HG03064 (cell line): Measurements from ENCODE around the gene CCNI.
"Not testable (repeated sequence)": the region's sequence is repeated elsewhere in the genome, so short reads cannot be mapped to it uniquely, and the experiment has no call there.

Experiments used
- ATAC-seq: cut with Tn5 transposase; IDR thresholded peaks from one replicate; pipeline ENCODE4 v1.9.1; 2021; ENCODE audit warnings: low read depth; ENCODE audit not compliant: unreplicated experiment

Gene CCNI

GRCh38 chr4:77075869-77076799 is at the start of gene CCNI:
CCNI (minus strand) TSS chr4:77075989; CDS start chr4:77066362, 9,627 bp downstream.
- peak; percentile 62 for ATAC-seq

- no peak for ATAC-seq
These were observed 48.8 kb upstream of the CCNI start for GRCh38 chr4:77124576-77124975.

GRCh38 chr4:77123411-77123810 is 47.6 kb upstream of the CCNI start:
- ATAC-seq = no peak

GRCh38 chr4:77122656-77123055 is 46.9 kb upstream of the CCNI start:
- no peak for ATAC-seq

GRCh38 chr4:77121736-77122240 is 46.0 kb upstream of the CCNI start:
- no peak for ATAC-seq

- no peak for ATAC-seq
These were observed 45.2 kb upstream of the CCNI start for GRCh38 chr4:77120886-77121508.

- ATAC-seq = no peak
These were observed 41.9 kb upstream of the CCNI start for GRCh38 chr4:77117721-77118120.

- ATAC-seq = no peak
These were observed 37.3 kb upstream of the CCNI start for GRCh38 chr4:77113069-77113468.

GRCh38 chr4:77110730-77111129 is 34.9 kb upstream of the CCNI start:
- ATAC-seq = no peak

GRCh38 chr4:77104791-77105540 is 29.2 kb upstream of the CCNI start:
- no peak for ATAC-seq

GRCh38 chr4:77104388-77104787 is 28.6 kb upstream of the CCNI start:
- no peak for ATAC-seq

- no peak for ATAC-seq
These were observed 24.4 kb upstream of the CCNI start for GRCh38 chr4:77100234-77100633.

- no peak for ATAC-seq
These were observed 21.8 kb upstream of the CCNI start for GRCh38 chr4:77097611-77098010.

GRCh38 chr4:77095101-77095821 is 19.5 kb upstream of the CCNI start:
- ATAC-seq = peak; percentile 98

GRCh38 chr4:77094496-77094895 is 18.7 kb upstream of the CCNI start:
- no peak for ATAC-seq

GRCh38 chr4:77093401-77093800 is 17.6 kb upstream of the CCNI start:
- ATAC-seq = no peak

GRCh38 chr4:77092975-77093374 is 17.2 kb upstream of the CCNI start:
- ATAC-seq = no peak

- no peak for ATAC-seq
These were observed 14.1 kb upstream of the CCNI start for GRCh38 chr4:77089866-77090265.

- ATAC-seq = not testable (repeated sequence)
These were observed 11.2 kb upstream of the CCNI start for GRCh38 chr4:77087027-77087426.

GRCh38 chr4:77084019-77084639 is 8.3 kb upstream of the CCNI start:
- ATAC-seq = no peak
